Parathyroid adenoma (tissue), 2 donors: ENCODE results near the gene MLLT11.

Experiments
- H2AFZ ChIP-seq: fragments of 300-600 bp; sonication (generic); one replicate; pipeline ENCODE4 v1.7.0; 2017; ENCODE audit warnings: antibody characterized with exemption, mild to moderate bottlenecking
- H3K27ac ChIP-seq: fragments of 300-600 bp; sonication (generic); one replicate; pipeline ENCODE4 v1.7.0; 2017
- H3K27me3 ChIP-seq: fragments of 300-600 bp; sonication (generic); one replicate; pipeline ENCODE4 v1.7.0; 2017; ENCODE audit warnings: low read length; ENCODE audit not compliant: control insufficient read depth, insufficient read depth
- H3K36me3 ChIP-seq: fragments of 300-600 bp; sonication (generic); one replicate; pipeline ENCODE4 v1.7.0; 2017; ENCODE audit warnings: low read length; ENCODE audit not compliant: control insufficient read depth, insufficient read depth
- H3K4me1 ChIP-seq: fragments of 300-600 bp; sonication (generic); one replicate; pipeline ENCODE4 v1.7.0; 2017; ENCODE audit warnings: control low read depth
- H3K4me2 ChIP-seq: fragments of 300-600 bp; sonication (generic); one replicate; pipeline ENCODE4 v1.7.0; 2017; ENCODE audit warnings: low read length
- H3K4me3 ChIP-seq: fragments of 300-600 bp; sonication (generic); one replicate; pipeline ENCODE4 v1.7.0; 2017; ENCODE audit warnings: low read depth, low read length
- H3K79me2 ChIP-seq: fragments of 300-600 bp; sonication (generic); one replicate; pipeline ENCODE4 v1.7.0; 2017; ENCODE audit warnings: control low read depth
- H3K9ac ChIP-seq: fragments of 300-600 bp; sonication (generic); one replicate; pipeline ENCODE4 v1.7.0; 2017; ENCODE audit warnings: mild to moderate bottlenecking
- H3K9me3 ChIP-seq: fragments of 300-600 bp; sonication (generic); one replicate; pipeline ENCODE4 v1.7.0; 2017; ENCODE audit warnings: low read length; ENCODE audit not compliant: control insufficient read depth
- TF ChIP-seq, protein P1 (sequence below): fragments of 300-600 bp; sonication (generic); IDR thresholded peaks from one replicate; pipeline ENCODE4 v1.7.0; 2017; ENCODE audit warnings: antibody characterized with exemption, mild to moderate bottlenecking
- donor health status: primary hyperparathyroidism.

MLLT11 gene

GRCh38 chr1:151065089-151065645 is 5.0 kb downstream of the MLLT11 start:
- no peaks in the 10 kb centered on the region for H3K9me3 ChIP-seq
- no peaks in the 10 kb centered on the region for H3K36me3 ChIP-seq
- H3K4me1 ChIP-seq, result peaks cover 2% of the 10 kb centered on the region
- no peak overlapping the region for H3K27ac ChIP-seq
- H3K4me3 ChIP-seq, result no peak overlapping the region
- no peak overlapping the region for H2AFZ ChIP-seq
- no peak overlapping the region for H3K9ac ChIP-seq
- H3K4me2 ChIP-seq, result no peak overlapping the region
- no peaks in the 10 kb centered on the region for H3K79me2 ChIP-seq
- no peaks in the 10 kb centered on the region for H3K27me3 ChIP-seq
- TF ChIP-seq, protein P1, sequence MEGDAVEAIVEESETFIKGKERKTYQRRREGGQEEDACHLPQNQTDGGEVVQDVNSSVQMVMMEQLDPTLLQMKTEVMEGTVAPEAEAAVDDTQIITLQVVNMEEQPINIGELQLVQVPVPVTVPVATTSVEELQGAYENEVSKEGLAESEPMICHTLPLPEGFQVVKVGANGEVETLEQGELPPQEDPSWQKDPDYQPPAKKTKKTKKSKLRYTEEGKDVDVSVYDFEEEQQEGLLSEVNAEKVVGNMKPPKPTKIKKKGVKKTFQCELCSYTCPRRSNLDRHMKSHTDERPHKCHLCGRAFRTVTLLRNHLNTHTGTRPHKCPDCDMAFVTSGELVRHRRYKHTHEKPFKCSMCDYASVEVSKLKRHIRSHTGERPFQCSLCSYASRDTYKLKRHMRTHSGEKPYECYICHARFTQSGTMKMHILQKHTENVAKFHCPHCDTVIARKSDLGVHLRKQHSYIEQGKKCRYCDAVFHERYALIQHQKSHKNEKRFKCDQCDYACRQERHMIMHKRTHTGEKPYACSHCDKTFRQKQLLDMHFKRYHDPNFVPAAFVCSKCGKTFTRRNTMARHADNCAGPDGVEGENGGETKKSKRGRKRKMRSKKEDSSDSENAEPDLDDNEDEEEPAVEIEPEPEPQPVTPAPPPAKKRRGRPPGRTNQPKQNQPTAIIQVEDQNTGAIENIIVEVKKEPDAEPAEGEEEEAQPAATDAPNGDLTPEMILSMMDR, result no peak

GRCh38 chr1:151067185-151067584 is 7.0 kb downstream of the MLLT11 start:
- no peaks in the 10 kb centered on the region for H3K27me3 ChIP-seq
- H3K79me2 ChIP-seq, result no peaks in the 10 kb centered on the region
- no peaks in the 10 kb centered on the region for H3K9me3 ChIP-seq
- H3K4me2 ChIP-seq, result no peak overlapping the region
- H2AFZ ChIP-seq, result no peak overlapping the region
- H3K4me3 ChIP-seq, result no peak overlapping the region
- peaks cover 2% of the 10 kb centered on the region for H3K4me1 ChIP-seq
- H3K9ac ChIP-seq, result no peak overlapping the region
- no peak overlapping the region for H3K27ac ChIP-seq
- no peaks in the 10 kb centered on the region for H3K36me3 ChIP-seq
- TF ChIP-seq, protein P1, result no peak

DNA sequence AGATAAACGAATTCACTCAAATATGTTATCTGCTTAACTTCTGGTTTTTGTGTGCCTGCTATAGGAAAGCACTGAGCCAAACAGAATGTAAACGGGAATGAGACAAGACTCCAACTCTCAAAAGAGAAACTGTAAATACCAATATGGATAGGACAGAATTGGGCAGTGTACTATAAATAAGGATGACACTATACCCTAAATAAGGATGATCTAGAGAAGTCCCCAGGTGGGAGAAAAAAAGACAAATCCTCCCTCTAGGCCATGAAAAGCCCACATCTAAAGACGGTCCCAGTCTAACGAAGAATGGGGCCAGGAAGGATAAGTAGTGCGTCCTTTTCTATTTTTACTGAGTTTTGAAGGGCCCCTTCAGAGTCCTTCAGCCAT is 8.9 kb downstream of the MLLT11 start:
- H3K27ac ChIP-seq, result no peak overlapping the region
- no peaks in the 10 kb centered on the region for H3K4me1 ChIP-seq
- no peak overlapping the region for H2AFZ ChIP-seq
- H3K79me2 ChIP-seq, result no peaks in the 10 kb centered on the region
- H3K27me3 ChIP-seq, result no peaks in the 10 kb centered on the region
- H3K4me2 ChIP-seq, result no peak overlapping the region
- H3K9ac ChIP-seq, result no peak overlapping the region
- H3K9me3 ChIP-seq, result no peaks in the 10 kb centered on the region
- TF ChIP-seq, protein P1, result no peak
- H3K36me3 ChIP-seq, result no peaks in the 10 kb centered on the region
- no peak overlapping the region for H3K4me3 ChIP-seq

- H3K4me1 ChIP-seq, result no peaks in the 10 kb centered on the region
- H3K9ac ChIP-seq, result peak within 1 kb of the TSS; percentile 84
- H2AFZ ChIP-seq, result peak within 1 kb of the TSS; percentile 95
- no peaks in the 10 kb centered on the region for H3K36me3 ChIP-seq
- no peaks in the 10 kb centered on the region for H3K9me3 ChIP-seq
- no peaks in the 10 kb centered on the region for H3K27me3 ChIP-seq
- peak within 1 kb of the TSS; percentile 99 for H3K4me3 ChIP-seq
- H3K4me2 ChIP-seq, result peak within 1 kb of the TSS; percentile 97
- TF ChIP-seq, protein P1, result peak; percentile 72
- peak within 1 kb of the TSS; percentile 100 for H3K27ac ChIP-seq
- H3K79me2 ChIP-seq, result no peaks in the 10 kb centered on the region
Observed at GRCh38 chr1:151070474-151071276, 10.5 kb downstream of the MLLT11 start, which contains the start of gene GABPB2. TSS of gene GABPB2 (plus strand) at chr1:151070761. CDS start at chr1:151088190, 17,429 bp downstream.
